ENCODE data around the gene CORO1A.
"Not testable (repeated sequence)": the region's sequence is repeated elsewhere in the genome, so short reads cannot be mapped to it uniquely, and the experiment has no call there.

The CORO1A gene

DNA sequence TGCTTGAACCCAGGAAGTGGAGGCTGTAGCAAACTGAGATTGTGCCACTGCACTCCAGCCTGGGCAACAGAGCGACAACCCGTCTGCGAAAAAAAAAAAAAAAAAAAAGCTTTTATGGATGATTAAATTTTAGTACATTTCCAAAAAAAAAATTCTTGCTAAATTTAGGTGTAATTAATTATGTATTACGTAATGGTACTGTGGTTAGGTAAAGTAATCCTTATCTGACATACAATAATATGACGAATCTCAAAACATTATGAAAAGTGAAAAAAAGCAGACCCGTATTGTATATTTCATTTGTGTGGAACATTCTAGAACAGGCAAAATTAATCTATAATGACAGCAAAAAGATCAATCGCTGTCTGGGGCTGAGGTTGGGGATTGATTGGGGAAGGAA, 10.3 kb upstream of the CORO1A start:
- DNase-seq = no peak

GRCh38 chr16:30176876-30177275, 6.5 kb upstream of the CORO1A start:
- DNase-seq = not testable (repeated sequence)

- DNase-seq = no peak
These were observed 4.2 kb upstream of the CORO1A start for GRCh38 chr16:30179195-30179594.

GRCh38 chr16:30179931-30180330, 3.5 kb upstream of the CORO1A start:
- DNase-seq = no peak

- no peak for DNase-seq
These were observed 2.7 kb upstream of the CORO1A start for GRCh38 chr16:30180741-30181140.

DNA sequence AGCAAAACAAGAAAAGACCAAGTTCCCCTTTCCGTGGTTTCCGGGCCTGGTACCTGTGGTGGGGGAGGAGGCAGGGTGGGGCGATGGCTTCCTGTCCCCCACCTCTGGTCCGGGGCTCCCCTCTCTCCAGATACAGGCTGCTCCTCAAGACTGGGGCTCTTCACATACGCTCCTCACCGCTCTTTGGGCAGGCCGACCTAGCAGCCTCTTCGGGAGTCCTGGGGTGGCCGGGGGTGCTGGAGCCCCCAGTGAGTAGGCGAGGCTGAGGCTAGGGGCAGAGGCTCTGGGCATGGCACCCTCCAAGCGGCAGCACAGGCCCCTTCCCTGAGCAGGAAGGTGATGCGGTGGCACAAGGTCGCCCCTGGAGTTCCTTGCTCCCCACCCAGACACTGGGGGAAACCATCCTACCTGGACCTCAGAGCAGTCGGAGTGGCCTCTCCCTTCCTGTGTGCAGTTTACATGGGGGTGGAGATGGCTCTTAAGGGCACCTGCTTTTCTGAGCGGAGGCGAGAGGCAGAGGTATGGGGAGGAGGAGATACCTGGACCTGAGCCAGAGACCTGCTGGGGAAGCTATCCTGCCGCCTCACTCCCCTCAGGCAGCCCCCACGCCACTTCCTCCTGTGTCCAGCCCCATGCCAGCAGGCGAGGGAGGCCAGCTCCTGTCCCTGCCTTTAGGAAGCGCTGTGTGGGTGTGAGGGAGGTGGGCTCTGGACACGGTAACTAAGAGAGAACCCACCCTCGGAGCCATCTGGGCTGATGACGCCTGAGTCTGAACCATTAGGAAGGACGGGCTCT, 891 bp downstream of the CORO1A start:
- peak; percentile 73 for DNase-seq

DNA sequence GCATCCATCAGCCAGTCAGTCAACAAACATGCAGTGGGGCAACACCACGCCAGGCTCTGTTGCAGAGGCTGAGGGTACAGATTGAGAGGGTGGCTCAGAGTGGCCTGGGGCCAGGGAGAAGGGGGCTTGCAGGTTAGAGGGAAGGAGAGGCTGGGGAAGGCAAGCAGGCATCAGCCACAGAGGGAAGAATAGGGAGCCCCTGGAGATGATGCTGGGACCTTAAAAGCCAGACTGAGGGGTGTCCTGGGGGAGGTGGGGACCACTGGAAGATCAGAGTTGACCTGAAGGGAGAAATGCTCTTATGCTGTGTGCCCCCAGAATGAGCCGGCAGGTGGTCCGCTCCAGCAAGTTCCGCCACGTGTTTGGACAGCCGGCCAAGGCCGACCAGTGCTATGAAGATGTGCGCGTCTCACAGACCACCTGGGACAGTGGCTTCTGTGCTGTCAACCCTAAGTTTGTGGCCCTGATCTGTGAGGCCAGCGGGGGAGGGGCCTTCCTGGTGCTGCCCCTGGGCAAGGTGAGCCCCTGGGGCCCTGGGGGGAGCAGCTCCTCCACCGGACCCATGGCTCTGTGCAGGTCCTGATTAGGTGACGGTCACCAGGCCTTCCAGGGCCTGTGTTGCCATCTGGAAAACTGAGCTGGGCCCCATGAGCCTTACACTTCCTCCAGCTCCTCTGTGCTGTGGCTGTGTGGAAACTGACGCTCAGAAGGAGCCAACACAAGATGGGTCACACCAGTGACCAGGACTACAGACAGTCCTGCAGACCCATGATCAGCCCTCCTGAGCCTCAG, 1.7 kb downstream of the CORO1A start:
- DNase-seq = no peak

- peak; percentile 78 for DNase-seq
These were observed 2.5 kb downstream of the CORO1A start for GRCh38 chr16:30185683-30186421.

GRCh38 chr16:30186444-30186781, 3.0 kb downstream of the CORO1A start:
- no peak for DNase-seq

- DNase-seq = peak; percentile 91
These were observed 3.6 kb downstream of the CORO1A start for GRCh38 chr16:30186782-30187555.

- DNase-seq = no peak
These were observed 4.1 kb downstream of the CORO1A start for GRCh38 chr16:30187556-30187865.

- peak; percentile 22 for DNase-seq
These were observed 4.7 kb downstream of the CORO1A start for GRCh38 chr16:30187971-30188561.

DNA sequence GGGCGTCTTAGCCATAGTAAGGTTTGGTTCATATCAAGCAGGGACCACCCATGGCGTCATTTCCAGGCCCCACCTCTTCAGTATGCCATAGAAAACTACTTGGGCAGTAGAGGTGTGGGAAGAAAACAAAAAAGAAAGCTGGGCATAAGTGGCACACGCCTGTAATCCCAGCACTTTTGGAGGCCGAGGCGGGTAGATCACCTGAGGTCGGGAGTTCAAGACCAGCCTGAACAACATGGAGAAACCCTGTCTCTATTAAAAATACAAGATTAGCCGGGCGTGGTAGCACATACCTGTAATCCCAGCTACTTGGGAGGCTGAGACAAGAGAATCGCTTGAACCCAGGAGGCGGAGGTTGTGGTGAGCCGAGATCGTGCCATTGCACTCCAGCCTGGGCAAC, 7.8 kb downstream of the CORO1A start:
- not testable (repeated sequence) for DNase-seq

- DNase-seq = not testable (repeated sequence)
These were observed 9.7 kb downstream of the CORO1A start for GRCh38 chr16:30193098-30193497.

DNA sequence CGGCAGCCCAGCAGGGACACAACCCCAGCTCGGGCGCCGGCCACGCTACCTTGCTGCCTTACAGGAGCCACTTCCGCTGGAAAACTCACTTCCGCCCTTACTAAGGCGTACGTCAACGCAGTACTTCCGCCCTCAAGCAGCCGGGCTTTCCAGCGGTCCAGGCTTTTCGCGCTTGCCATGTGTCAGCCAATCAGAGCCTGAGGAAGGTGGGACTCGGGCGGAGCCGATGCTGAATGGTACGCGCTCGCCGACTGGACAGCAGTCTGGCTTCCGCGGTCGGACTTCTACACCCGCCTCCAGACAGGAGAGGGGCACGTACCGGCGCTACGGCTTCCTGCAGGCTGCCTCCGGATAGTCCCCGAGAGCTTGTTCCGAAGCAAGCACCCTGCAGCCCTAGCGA, 10.2 kb downstream of the CORO1A start, which contains the start of the genes BOLA2B and SLX1A:
TSS of gene BOLA2B (minus strand) at position 52 of the 400 bp plus-strand sequence. CDS start 71 bp downstream, outside the sequence.
TSS of gene SLX1A (plus strand) at position 261 of the 400 bp plus-strand sequence. CDS start 210 bp downstream, outside the sequence.
- not testable (repeated sequence) for DNase-seq

- DNase-seq = peak; percentile 41
These were observed 10.9 kb downstream of the CORO1A start for GRCh38 chr16:30194172-30194925.

GRCh38 chr16:30197001-30197400, 13.6 kb downstream of the CORO1A start:
- not testable (repeated sequence) for DNase-seq

GRCh38 chr16:30199049-30199448, 15.6 kb downstream of the CORO1A start, which contains the start of gene SULT1A3:
Gene SULT1A3 (plus strand): TSS chr16:30199255. CDS start chr16:30200729, 1,474 bp downstream.
- DNase-seq = not testable (repeated sequence)

DNA sequence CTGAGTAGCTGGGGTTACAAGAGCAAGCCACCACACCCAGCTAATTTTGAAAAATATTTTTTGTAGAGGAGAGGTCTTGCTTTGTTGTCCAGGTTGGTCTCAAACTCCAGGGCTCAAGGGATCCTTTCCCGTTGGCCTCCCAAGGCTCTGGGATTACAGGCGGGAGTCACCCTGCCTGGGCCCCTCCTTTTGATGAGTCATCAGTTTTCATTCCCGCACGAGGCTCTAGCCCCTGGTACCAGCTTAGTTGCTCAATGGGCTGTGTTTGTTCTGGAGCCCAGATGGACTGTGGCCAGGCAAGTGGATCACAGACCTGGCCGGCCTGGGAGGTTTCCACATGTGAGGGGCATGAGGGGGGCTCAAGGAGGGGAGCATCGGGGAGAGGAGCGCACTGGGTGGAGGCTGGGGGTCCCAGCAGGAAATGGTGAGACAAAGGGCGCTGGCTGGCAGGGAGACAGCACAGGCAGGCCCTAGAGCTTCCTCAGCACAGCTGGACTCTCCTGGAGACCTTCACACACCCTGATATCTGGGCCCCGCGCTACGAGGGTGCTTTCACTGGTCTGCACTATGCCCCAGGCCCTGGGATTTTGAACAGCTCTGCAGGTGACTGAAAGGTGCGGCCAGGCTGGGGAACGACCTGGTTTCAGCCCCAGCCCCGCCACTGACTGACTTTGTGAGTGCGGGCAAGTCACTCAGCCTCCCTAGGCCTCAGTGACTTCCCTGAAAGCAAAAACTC, 16.4 kb downstream of the CORO1A start:
- DNase-seq = not testable (repeated sequence)

DNA sequence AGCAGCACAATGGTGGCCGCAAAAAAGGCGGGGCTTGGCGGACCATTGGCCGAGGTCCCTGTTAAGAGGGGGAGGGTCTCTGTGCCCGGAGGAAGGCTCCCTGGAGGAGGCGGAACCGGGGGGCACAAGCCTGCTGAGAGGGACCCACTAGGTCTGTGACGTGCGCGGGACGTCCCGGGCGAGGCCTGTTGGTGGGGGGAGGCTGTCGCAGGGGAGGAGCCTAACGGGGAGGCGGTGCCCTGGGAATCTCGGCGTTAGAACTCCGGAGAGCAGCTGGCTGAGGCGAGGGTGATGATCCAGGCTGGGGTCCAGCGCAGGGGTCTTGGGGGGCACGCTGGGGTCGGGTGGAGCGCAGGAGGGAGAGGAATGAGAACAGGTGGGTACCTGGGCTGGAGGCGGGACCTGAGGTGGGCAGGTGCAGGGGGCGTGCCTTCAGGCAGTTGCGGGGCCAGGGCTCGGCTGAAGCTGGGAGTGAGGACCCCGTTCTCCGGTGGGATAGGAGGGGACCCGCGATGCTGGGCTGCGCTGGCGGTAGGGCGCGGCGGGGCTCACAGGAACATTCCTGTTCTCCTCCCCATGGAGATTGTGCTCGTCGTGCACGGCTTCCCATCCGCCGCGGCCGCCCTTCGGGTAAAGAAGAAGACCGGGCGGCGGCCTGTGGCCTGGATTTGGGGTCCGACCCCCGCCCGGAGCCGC, 22.3 kb downstream of the CORO1A start:
- peak; percentile 36 for DNase-seq

All from activated T-cell treated with anti-CD3 and anti-CD28 coated beads, Interleukin-2, amount 50 U/mL, for 1 hour (primary cell).